SK-N-MC (cell line): Measurements from ENCODE around the gene ILF3.

Source experiments
- EZH2 ChIP-seq: fragments of 200-600 bp; sonication (generic); IDR thresholded peaks from one replicate; pipeline ENCODE4 v1.6.1; 2017; ENCODE audit warnings: antibody characterized with exemption
- POLR2AphosphoS5 ChIP-seq: IDR thresholded peaks from 2 replicates; pipeline ENCODE4 v1.6.1; 2012; ENCODE audit warnings: mild to moderate bottlenecking, low read depth, low read length, borderline replicate concordance

- TF ChIP-seq POLR2AphosphoS5 (no peak), EZH2 (no peak)
These were observed 45.6 kb downstream of the ILF3 start for GRCh38 chr19:10699650-10700335.
